Activated CD4-positive, alpha-beta memory T cell treated with anti-CD3 and anti-CD28 coated beads, Interleukin-2, amount 10 ng/mL, durations not matched to agents 7 days and 5 days (primary cell): Measurements from ENCODE around the gene PCK2. TPM values are rescaled to one million over a fixed set of nuclear protein-coding genes. Genes with fewer than 3 reads are reported as not detected.

Experiments used
- CTCF ChIA-PET: fragments of 350-600 bp; sonication (Branson Sonifier 250); formaldehyde crosslinking; loops from one replicate; lab custom pipeline; 2021; ENCODE audit warnings: antibody characterized with exemption, inconsistent platforms; lab: Charles Lee
- POLR2A ChIA-PET: fragments of 350-600 bp; sonication (Branson Sonifier 250); formaldehyde crosslinking; loops from one replicate; lab custom pipeline; 2021; ENCODE audit warnings: antibody characterized with exemption; lab: Charles Lee
- DNase-seq: peaks from one replicate; pipeline ENCODE4 v3.0.0-alpha.2; 2020
- H3K27ac Mint-ChIP-seq: one replicate; pipeline ENCODE4 v1.8.0; 2021; ENCODE audit warnings: mild to moderate bottlenecking, mixed read lengths
- H3K27me3 Mint-ChIP-seq: one replicate; pipeline ENCODE4 v1.8.0; 2021; ENCODE audit warnings: mixed read lengths
- H3K36me3 Mint-ChIP-seq: one replicate; pipeline ENCODE4 v1.8.0; 2021; ENCODE audit warnings: low read depth, mixed read lengths
- H3K4me1 Mint-ChIP-seq: one replicate; pipeline ENCODE4 v1.8.0; 2021; ENCODE audit warnings: mixed read lengths
- H3K4me3 Mint-ChIP-seq: one replicate; pipeline ENCODE4 v1.8.0; 2021; ENCODE audit warnings: mild to moderate bottlenecking, mixed read lengths
- H3K9me3 Mint-ChIP-seq: one replicate; pipeline ENCODE4 v1.8.0; 2021; ENCODE audit warnings: mixed read lengths
- total RNA-seq, 2 experiments: library from RNA; stranded (reverse); gene quantifications; one replicate each; pipeline ENCODE4 v1.2.3, GENCODE V29; 2021

PCK2 gene
- total RNA-seq, 2 experiments from 2014 or later = 88.5 to 90.6 TPM

- POLR2A ChIA-PET = interaction anchor here (0.7 to 5.1 kb wide), 22 partner anchors 9 to 162 kb away, joined by 3 to 105 read pairs (median 6); partner anchors contain the start of genes CPNE6, DCAF11, DHRS4L2 and EMC9
These were observed 13.0 kb upstream of the PCK2 start for GRCh38 chr14:24080888-24081738.

GRCh38 chr14:24081739-24082211 lies 12.3 kb upstream of the PCK2 start:
- ChIA-PET CTCF (interaction anchor here (1.1 to 4.3 kb wide), 6 partner anchors 11 to 66 kb away, joined by 3 to 82 read pairs (median 20); partner anchors contain the start of genes PCK2 and RNF31), POLR2A (interaction anchor here (1.1 to 5.1 kb wide), 15 partner anchors 8 to 79 kb away, joined by 3 to 105 read pairs (median 9); partner anchors contain the start of genes DCAF11, IRF9, NRL and PCK2)
- Mint-ChIP-seq H3K4me1 (peaks cover 26% of the 10 kb centered on the region), H3K4me3 (peak overlapping the region; percentile 74), H3K9me3 (no peaks in the 10 kb centered on the region), H3K36me3 (no peaks in the 10 kb centered on the region), H3K27me3 (peaks cover 11% of the 10 kb centered on the region), H3K27ac (peak overlapping the region; percentile 64)
- DNase-seq = no peak

More at GRCh38 chr14:24080888-24081738, 13.0 kb upstream of the PCK2 start:
- Mint-ChIP-seq H3K27ac (peak overlapping the region; percentile 75), H3K4me1 (peaks cover 32% of the 10 kb centered on the region), H3K9me3 (no peaks in the 10 kb centered on the region), H3K36me3 (no peaks in the 10 kb centered on the region), H3K27me3 (peaks cover 11% of the 10 kb centered on the region), H3K4me3 (peak overlapping the region; percentile 74)
- CTCF ChIA-PET = interaction anchor here (0.7 to 4.3 kb wide), 14 partner anchors 10 to 252 kb away, joined by 3 to 82 read pairs (median 4); partner anchors contain the start of genes CARMIL3, CPNE6, IRF9 and PCK2
- DNase-seq = peak; percentile 83

DNA sequence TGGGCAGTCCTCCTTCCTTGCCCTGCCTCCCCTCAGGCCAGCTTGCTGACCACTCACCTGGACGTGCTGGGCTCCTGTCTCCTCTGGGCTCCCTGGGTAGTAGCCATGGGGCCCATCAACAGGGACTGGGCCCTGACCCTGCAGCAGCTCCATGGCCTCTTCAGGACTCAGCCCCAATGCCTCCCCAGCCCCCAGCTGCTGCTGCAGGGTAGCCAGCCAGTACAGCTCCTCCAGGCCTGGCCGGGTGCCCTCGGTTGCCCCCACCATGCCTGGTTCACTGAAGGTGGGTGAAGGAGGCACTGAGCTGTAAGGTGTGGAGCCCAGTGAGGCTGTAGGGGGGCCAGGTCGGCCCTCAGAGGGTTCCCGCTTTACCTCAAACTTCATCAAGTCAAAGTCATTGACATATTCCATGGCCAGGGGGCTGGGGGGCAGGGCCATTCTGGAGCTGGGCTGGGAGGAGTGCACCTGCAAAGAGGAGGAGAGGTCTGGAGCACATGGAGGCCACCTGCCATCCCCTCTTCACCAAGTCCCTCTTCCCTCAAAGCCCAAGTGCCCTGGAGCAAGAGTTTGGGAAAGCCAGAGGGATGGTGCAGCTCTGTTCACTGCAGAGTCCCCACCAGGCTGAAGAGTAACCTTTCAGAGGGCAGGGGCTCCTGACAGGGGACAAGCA lies 11.6 kb upstream of the PCK2 start:
- Mint-ChIP-seq H3K36me3 (no peaks in the 10 kb centered on the region), H3K27me3 (peaks cover 11% of the 10 kb centered on the region)
- POLR2A ChIA-PET = interaction anchor here (0.9 to 5.1 kb wide), 11 partner anchors 8 to 78 kb away, joined by 3 to 105 read pairs (median 9); partner anchors contain the start of genes DCAF11, EMC9, IRF9 and NRL

DNA sequence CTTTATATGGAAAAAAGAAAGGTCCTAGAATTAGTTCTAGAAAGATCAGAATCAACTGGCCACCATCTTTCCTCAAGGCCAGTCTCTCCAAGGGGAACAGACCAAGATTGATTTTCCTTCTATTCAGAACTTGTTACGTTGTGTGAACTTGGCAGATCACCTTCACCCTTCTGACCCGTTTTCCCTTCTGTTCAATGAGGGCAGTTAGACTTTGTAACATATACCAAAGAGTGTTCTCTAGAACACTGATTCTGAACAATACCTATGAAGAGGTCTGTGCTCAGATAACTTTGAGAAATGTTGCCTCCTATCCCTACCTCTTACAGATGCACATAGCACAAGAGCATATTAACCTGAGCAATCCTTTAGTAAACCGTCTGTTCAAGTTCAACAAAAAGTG lies 10.6 kb upstream of the PCK2 start:
- peaks cover 25% of the 10 kb centered on the region for H3K4me1 Mint-ChIP-seq
- H3K9me3 Mint-ChIP-seq = no peaks in the 10 kb centered on the region
- H3K36me3 Mint-ChIP-seq = no peaks in the 10 kb centered on the region

More for the DNA sequence above, 11.6 kb upstream of the PCK2 start:
- Mint-ChIP-seq H3K4me1 (peaks cover 25% of the 10 kb centered on the region), H3K4me3 (peak overlapping the region; percentile 74), H3K9me3 (no peaks in the 10 kb centered on the region), H3K27ac (no peak overlapping the region)
- CTCF ChIA-PET = interaction anchor here (3.6 to 4.3 kb wide), 3 partner anchors 10 to 26 kb away, joined by 33 to 82 read pairs (median 41); partner anchors contain the start of gene PCK2
- no peak for DNase-seq

DNA sequence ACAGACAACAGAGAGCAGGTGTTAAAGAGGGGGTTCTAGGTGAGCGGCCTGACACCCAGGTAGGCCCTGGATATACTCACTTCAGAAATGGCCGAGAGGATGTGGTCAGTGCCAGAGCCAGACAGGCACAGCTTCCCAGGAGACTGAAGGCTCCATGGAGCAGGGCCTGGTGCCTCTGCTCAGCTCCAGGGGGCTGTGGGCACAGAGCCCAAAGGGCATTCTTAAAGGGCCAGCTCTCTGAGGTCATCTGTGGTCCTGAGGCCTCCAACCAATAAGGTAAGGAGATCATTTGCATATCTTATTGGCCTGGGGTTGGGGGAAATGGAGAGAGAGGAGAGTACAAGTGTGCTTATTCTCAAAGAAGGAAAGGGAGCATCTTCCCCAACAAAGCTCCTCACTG lies 9.7 kb upstream of the PCK2 start:
- H3K4me3 Mint-ChIP-seq = no peak overlapping the region
- H3K36me3 Mint-ChIP-seq = no peaks in the 10 kb centered on the region
- no peak for DNase-seq
- ChIA-PET POLR2A (interaction anchor here (1.1 to 3.2 kb wide), 3 partner anchors 8 to 30 kb away, joined by 4 to 13 read pairs (median 9); partner anchors contain the start of genes DCAF11, NRL and PCK2), CTCF (interaction anchor here (0.7 to 3.1 kb wide), 3 partner anchors 10 to 24 kb away, joined by 3 to 9 read pairs (median 3); partner anchors contain the start of gene PCK2)
- peaks cover 11% of the 10 kb centered on the region for H3K27me3 Mint-ChIP-seq
- no peaks in the 10 kb centered on the region for H3K9me3 Mint-ChIP-seq
- peaks cover 21% of the 10 kb centered on the region for H3K4me1 Mint-ChIP-seq
- no peak overlapping the region for H3K27ac Mint-ChIP-seq

More for the DNA sequence above, 10.6 kb upstream of the PCK2 start:
- ChIA-PET POLR2A (interaction anchor here (0.9 to 5.1 kb wide), 2 partner anchors 10 to 31 kb away, joined by 4 to 105 read pairs; partner anchors contain the start of genes DCAF11, NRL and PCK2), CTCF (interaction anchor here (3.6 kb wide), 1 partner anchor 25 kb away, joined by 33 read pairs; no protein-coding TSS in a partner anchor)
- no peak for DNase-seq
- Mint-ChIP-seq H3K4me3 (no peak overlapping the region), H3K27ac (no peak overlapping the region), H3K27me3 (peaks cover 11% of the 10 kb centered on the region)

- DNase-seq = no peak
- CTCF ChIA-PET = interaction anchor here (0.7 to 3.1 kb wide), 3 partner anchors 10 to 23 kb away, joined by 3 to 9 read pairs (median 3); no protein-coding TSS in a partner anchor
- Mint-ChIP-seq H3K9me3 (no peaks in the 10 kb centered on the region), H3K27ac (no peak overlapping the region), H3K4me3 (no peak overlapping the region), H3K4me1 (peaks cover 19% of the 10 kb centered on the region), H3K36me3 (no peaks in the 10 kb centered on the region), H3K27me3 (peaks cover 11% of the 10 kb centered on the region)
- POLR2A ChIA-PET = interaction anchor here (2.0 to 3.2 kb wide), 2 partner anchors 9 to 29 kb away, joined by 9 to 13 read pairs; partner anchors contain the start of genes DCAF11, NRL and PCK2
These were observed 8.9 kb upstream of the PCK2 start for GRCh38 chr14:24085215-24085614.

DNA sequence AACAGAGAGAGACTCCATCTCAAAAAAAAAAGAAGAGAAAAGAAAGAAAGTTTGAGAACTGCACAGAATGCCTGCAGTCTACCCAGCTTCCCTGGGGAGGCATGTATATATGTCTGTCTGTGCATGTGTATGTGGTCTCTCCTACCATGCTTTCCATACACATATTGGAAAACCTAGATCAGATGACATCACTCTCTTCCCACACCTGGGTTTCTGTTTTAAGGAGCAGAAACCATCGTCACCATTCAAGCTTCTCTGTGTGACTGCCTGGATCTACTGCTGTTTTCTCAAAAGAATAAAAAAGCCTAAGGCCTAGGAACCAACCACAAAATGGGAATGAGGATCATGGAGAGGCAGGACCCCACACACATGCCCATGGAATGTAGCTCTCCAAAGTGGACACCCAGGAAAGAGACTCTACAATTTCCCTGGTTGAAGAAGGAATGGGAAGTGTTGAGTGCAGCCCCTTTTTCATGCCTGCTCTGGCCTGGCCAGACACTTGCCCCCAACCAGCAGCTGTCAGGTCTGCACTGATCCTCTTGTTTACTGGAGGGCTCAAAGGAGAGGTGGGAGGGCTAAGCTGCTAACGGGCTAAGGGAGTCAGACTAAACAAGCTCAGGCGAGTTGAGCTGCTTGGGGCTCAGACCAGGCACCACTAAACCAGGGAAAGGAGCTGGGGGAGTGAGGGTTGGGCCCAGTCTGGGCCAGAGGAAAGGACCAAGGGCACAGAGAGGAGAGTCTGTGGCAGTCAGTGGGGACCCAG lies 7.7 kb upstream of the PCK2 start:
- CTCF ChIA-PET = interaction anchor here (0.7 to 3.1 kb wide), 5 partner anchors 11 to 30 kb away, joined by 3 to 9 read pairs (median 3); no protein-coding TSS in a partner anchor
- peaks cover 14% of the 10 kb centered on the region for H3K4me1 Mint-ChIP-seq
- H3K27ac Mint-ChIP-seq = no peak overlapping the region
- peaks cover 11% of the 10 kb centered on the region for H3K27me3 Mint-ChIP-seq
- no peak overlapping the region for H3K4me3 Mint-ChIP-seq
- no peaks in the 10 kb centered on the region for H3K9me3 Mint-ChIP-seq
- H3K36me3 Mint-ChIP-seq = no peaks in the 10 kb centered on the region
- POLR2A ChIA-PET = interaction anchor here (2.0 to 3.2 kb wide), 2 partner anchors 8 to 28 kb away, joined by 9 to 13 read pairs; partner anchors contain the start of genes DCAF11, NRL and PCK2
- DNase-seq = no peak

DNA sequence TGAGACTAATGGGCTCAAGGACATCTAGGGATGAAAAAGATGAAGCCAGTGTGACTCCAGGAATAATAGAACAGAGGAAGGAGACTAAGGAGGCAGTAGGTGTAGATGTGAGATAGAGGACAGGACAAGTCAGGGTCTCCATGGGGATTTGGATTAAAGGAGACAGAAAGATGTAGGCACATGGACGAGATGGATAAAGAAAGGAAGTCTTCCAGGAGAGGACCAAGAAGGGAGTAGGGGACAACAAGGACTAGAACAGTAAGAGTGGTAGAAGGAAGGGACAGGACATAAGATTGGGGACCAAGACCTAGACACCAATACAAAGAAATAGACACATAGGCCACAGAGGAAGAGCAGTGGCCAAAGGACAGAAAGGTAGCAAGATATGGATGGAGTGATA lies 7.1 kb upstream of the PCK2 start:
- no peak overlapping the region for H3K4me3 Mint-ChIP-seq
- H3K4me1 Mint-ChIP-seq = peaks cover 10% of the 10 kb centered on the region
- H3K36me3 Mint-ChIP-seq = no peaks in the 10 kb centered on the region
- H3K27me3 Mint-ChIP-seq = peaks cover 9% of the 10 kb centered on the region
- CTCF ChIA-PET = interaction anchor here (1.5 to 3.1 kb wide), 2 partner anchors 21 to 28 kb away, joined by 8 to 9 read pairs; no protein-coding TSS in a partner anchor
- DNase-seq = no peak
- no peaks in the 10 kb centered on the region for H3K9me3 Mint-ChIP-seq
- no peak overlapping the region for H3K27ac Mint-ChIP-seq
- POLR2A ChIA-PET = interaction anchor here (3.2 kb wide), 1 partner anchor 8 kb away, joined by 13 read pairs; the partner anchor contains the start of gene PCK2

GRCh38 chr14:24088095-24088494 lies 6.0 kb upstream of the PCK2 start:
- POLR2A ChIA-PET = no interaction called here
- Mint-ChIP-seq H3K27me3 (peaks cover 3% of the 10 kb centered on the region), H3K36me3 (no peaks in the 10 kb centered on the region)

DNA sequence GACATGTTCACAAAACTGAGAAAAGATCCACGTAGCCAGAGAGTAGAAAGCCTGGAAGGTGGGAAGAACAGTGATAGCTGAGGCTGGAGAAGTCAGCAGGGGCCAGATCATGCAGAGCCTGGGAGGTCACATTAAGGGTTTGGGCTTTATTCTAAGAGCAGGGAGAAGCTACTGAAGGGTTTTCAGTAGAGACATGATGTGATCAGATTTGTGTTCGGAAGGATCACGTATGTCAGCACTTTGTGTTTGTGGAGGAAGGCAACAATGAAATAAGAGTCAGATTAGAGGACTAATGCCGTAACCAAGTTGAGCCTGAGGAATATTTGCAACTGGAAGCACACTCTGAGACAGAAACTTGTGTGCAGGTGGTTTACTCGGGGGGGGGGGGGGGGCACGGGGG lies 4.2 kb upstream of the PCK2 start:
- peaks cover 3% of the 10 kb centered on the region for H3K36me3 Mint-ChIP-seq
- CTCF ChIA-PET = interaction anchor here (1.1 to 12.0 kb wide), 12 partner anchors 9 to 459 kb away, joined by 3 to 254 read pairs (median 8); partner anchors contain the start of genes DCAF11, EMC9, IRF9 and NRL
- no peak for DNase-seq
- H3K27ac Mint-ChIP-seq = no peak overlapping the region
- POLR2A ChIA-PET = interaction anchor here (0.8 to 10.0 kb wide), 7 partner anchors 9 to 46 kb away, joined by 3 to 145 read pairs (median 11); partner anchors contain the start of genes DCAF11, NRL and PSME1
- no peak overlapping the region for H3K4me3 Mint-ChIP-seq
- no peaks in the 10 kb centered on the region for H3K27me3 Mint-ChIP-seq
- H3K9me3 Mint-ChIP-seq = no peaks in the 10 kb centered on the region
- peaks cover 22% of the 10 kb centered on the region for H3K4me1 Mint-ChIP-seq

More at GRCh38 chr14:24088095-24088494, 6.0 kb upstream of the PCK2 start:
- H3K4me3 Mint-ChIP-seq = no peak overlapping the region
- peaks cover 15% of the 10 kb centered on the region for H3K4me1 Mint-ChIP-seq
- no peak overlapping the region for H3K27ac Mint-ChIP-seq
- CTCF ChIA-PET = interaction anchor here (1.2 to 12.0 kb wide), 3 partner anchors 13 to 32 kb away, joined by 3 to 254 read pairs (median 216); no protein-coding TSS in a partner anchor
- DNase-seq = no peak
- H3K9me3 Mint-ChIP-seq = no peaks in the 10 kb centered on the region

DNA sequence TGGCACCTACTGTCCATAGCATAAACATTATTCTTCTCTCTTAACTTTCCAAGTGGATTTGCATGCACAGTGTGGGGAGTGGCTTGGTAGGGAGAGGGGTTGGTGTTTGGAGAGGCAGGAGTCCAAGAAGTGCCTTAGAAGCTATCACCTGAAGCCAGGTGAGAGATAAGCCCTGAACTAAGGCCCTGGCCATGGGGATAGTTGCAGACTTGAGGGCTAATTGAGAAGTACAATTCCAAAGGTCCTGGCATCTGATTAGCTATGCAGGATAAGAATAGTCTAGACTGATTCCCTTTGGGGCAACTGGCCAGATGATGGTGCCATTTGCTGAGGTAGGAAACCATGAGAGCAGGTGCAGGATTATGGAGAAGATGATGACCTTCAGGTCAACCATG lies 2.0 kb upstream of the PCK2 start:
- Mint-ChIP-seq H3K27me3 (no peaks in the 10 kb centered on the region), H3K9me3 (no peaks in the 10 kb centered on the region), H3K4me1 (peaks cover 37% of the 10 kb centered on the region), H3K36me3 (peaks cover 21% of the 10 kb centered on the region), H3K27ac (peak overlapping the region; percentile 19), H3K4me3 (no peak overlapping the region)
- ChIA-PET POLR2A (interaction anchor here (1.2 to 10.0 kb wide), 8 partner anchors 11 to 338 kb away, joined by 3 to 149 read pairs (median 52); partner anchors contain the start of genes DCAF11, DHRS4L2, IRF9 and KHNYN), CTCF (interaction anchor here (0.7 to 12.0 kb wide), 15 partner anchors 11 to 533 kb away, joined by 3 to 254 read pairs (median 4); partner anchors contain the start of genes CARMIL3, DCAF11, DHRS1 and DHRS4L2)
- DNase-seq = no peak
